ENCODE results near the gene PRR7.

PRR7 gene

GRCh38 chr5:177456976-177457851 is 10.6 kb downstream of the PRR7 start:
- DNase-seq (ENCODE audit: low spot score): peak; percentile 95
- peak; percentile 38 for TF ChIP-seq CTCF (IDR thresholded peaks at IDR 0.05; ENCODE audit: extremely low read depth, insufficient read depth, missing control alignments)
- in situ Hi-C loops (cut with MboI; ENCODE audit: low pct_unique_long_range_greater_than_20kb, low sequenced_read_pairs, unreplicated experiment): loop anchor here (10.0 kb wide), 1 partner anchor 52 kb away; the partner anchor contains the start of genes F12 and PFN3

- in situ Hi-C loops (cut with MboI; ENCODE audit: low pct_unique_long_range_greater_than_20kb, low sequenced_read_pairs, unreplicated experiment): loop anchor here (10.0 kb wide), 1 partner anchor 53 kb away; the partner anchor contains the start of genes F12 and PFN3
- DNase-seq (ENCODE audit: low spot score): no peak
- TF ChIP-seq CTCF (IDR thresholded peaks at IDR 0.05; ENCODE audit: extremely low read depth, insufficient read depth, missing control alignments): no peak
Observed at GRCh38 chr5:177457852-177458681, 11.5 kb downstream of the PRR7 start.

- in situ Hi-C loops (cut with MboI; ENCODE audit: low pct_unique_long_range_greater_than_20kb, low sequenced_read_pairs, unreplicated experiment): loop anchor here (10.0 kb wide), 1 partner anchor 54 kb away; the partner anchor contains the start of genes F12 and PFN3
- no peak for DNase-seq (ENCODE audit: low spot score)
- TF ChIP-seq CTCF (IDR thresholded peaks at IDR 0.05; ENCODE audit: extremely low read depth, insufficient read depth, missing control alignments): no peak
Observed at GRCh38 chr5:177458912-177459350, 12.3 kb downstream of the PRR7 start.

GRCh38 chr5:177459357-177459756 is 12.7 kb downstream of the PRR7 start:
- DNase-seq (ENCODE audit: low spot score): no peak
- in situ Hi-C loops (cut with MboI; ENCODE audit: low pct_unique_long_range_greater_than_20kb, low sequenced_read_pairs, unreplicated experiment): loop anchor here (10.0 kb wide), 1 partner anchor 55 kb away; the partner anchor contains the start of genes F12 and PFN3
- no peak for TF ChIP-seq CTCF (IDR thresholded peaks at IDR 0.05; ENCODE audit: extremely low read depth, insufficient read depth, missing control alignments)

GRCh38 chr5:177459819-177460628 is 13.4 kb downstream of the PRR7 start:
- DNase-seq (ENCODE audit: low spot score): no peak
- in situ Hi-C loops (cut with MboI; ENCODE audit: low pct_unique_long_range_greater_than_20kb, low sequenced_read_pairs, unreplicated experiment): loop anchor here (10.0 kb wide), 1 partner anchor 55 kb away; the partner anchor contains the start of genes F12 and PFN3
- no peak for TF ChIP-seq CTCF (IDR thresholded peaks at IDR 0.05; ENCODE audit: extremely low read depth, insufficient read depth, missing control alignments)

All from GM13977 (cell line).